ENCODE data around the gene PTPDC1. TPM values are rescaled to one million over a fixed set of nuclear protein-coding genes. Genes with fewer than 3 reads are reported as not detected.

PTPDC1 gene
- 10 to 100 TPM; 13.0 to 27.0 TPM for total RNA-seq
- polyA plus RNA-seq (ENCODE audit: insufficient read length in 2 of 2) = 1 to 10 TPM; 9.3 to 9.5 TPM
- long read RNA-seq, donor 1, partial matches to known transcripts = 0 of 1 reads
- long read RNA-seq, donor 1, other reads (novel, unspliced or antisense) = 0 of 1 reads
- long read RNA-seq, donor 2 = 0 reads
- long read RNA-seq, donor 3 = 0 reads
- long read RNA-seq, donor 4, full-length matches to known transcripts = 3 of 3 reads
- long read RNA-seq, donor 4, partial matches to known transcripts = 0 of 3 reads
- long read RNA-seq, donor 4, other reads (novel, unspliced or antisense) = 0 of 3 reads

- Histone ChIP-seq H3K4me3 (ENCODE audit: low read depth, low read length) (peak within 1 kb of the TSS; percentile 20), H3K27me3 (ENCODE audit: control insufficient read depth, insufficient read depth, low read length) (no peaks in the 10 kb centered on the region), H3K9me3 (ENCODE audit: control insufficient read depth, insufficient read depth, low read length) (no peaks in the 10 kb centered on the region), H3K36me3 (ENCODE audit: control insufficient read depth, insufficient read depth, low read length) (no peaks in the 10 kb centered on the region), H3K4me1 (ENCODE audit: control insufficient read depth, insufficient read depth, low read length) (peaks cover 6% of the 10 kb centered on the region), H3K27ac (ENCODE audit: low read depth, low read length) (peak within 1 kb of the TSS; percentile 75)
- WGBS (ENCODE audit: insufficient coverage) = 14% methylated on average over 14 of the region's 14 CpGs
- peak; percentile 69 to 97 (median 78) for DNase-seq (ENCODE audit: low read depth in 4 of 6, low spot score in 6 of 6)
Observed at GRCh38 chr9:94084314-94084713, at the start of gene PTPDC1. Gene PTPDC1, plus strand, starts transcription at chr9:94084464. Its CDS starts 67 bp downstream, at chr9:94084531.

- Histone ChIP-seq H3K4me3 (ENCODE audit: low read depth, low read length) (no peak overlapping the region), H3K4me1 (ENCODE audit: control insufficient read depth, insufficient read depth, low read length) (peaks cover 6% of the 10 kb centered on the region), H3K27me3 (ENCODE audit: control insufficient read depth, insufficient read depth, low read length) (no peaks in the 10 kb centered on the region), H3K9me3 (ENCODE audit: control insufficient read depth, insufficient read depth, low read length) (no peaks in the 10 kb centered on the region), H3K36me3 (ENCODE audit: control insufficient read depth, insufficient read depth, low read length) (no peaks in the 10 kb centered on the region), H3K27ac (ENCODE audit: low read depth, low read length) (no peak overlapping the region)
- no peak for DNase-seq (ENCODE audit: low read depth in 4 of 6, low spot score in 6 of 6)
Observed at GRCh38 chr9:94034511-94034910, 49.8 kb upstream of the PTPDC1 start.

GRCh38 chr9:94039786-94040185, 44.5 kb upstream of the PTPDC1 start:
- H3K36me3 ChIP-seq (ENCODE audit: control insufficient read depth, insufficient read depth, low read length) = no peaks in the 10 kb centered on the region
- no peak for DNase-seq (ENCODE audit: low read depth in 4 of 6, low spot score in 6 of 6)
- H3K4me1 ChIP-seq (ENCODE audit: control insufficient read depth, insufficient read depth, low read length) = no peaks in the 10 kb centered on the region
- H3K27me3 ChIP-seq (ENCODE audit: control insufficient read depth, insufficient read depth, low read length) = no peaks in the 10 kb centered on the region
- no peak overlapping the region for H3K4me3 ChIP-seq (ENCODE audit: low read depth, low read length)
- no peaks in the 10 kb centered on the region for H3K9me3 ChIP-seq (ENCODE audit: control insufficient read depth, insufficient read depth, low read length)
- H3K27ac ChIP-seq (ENCODE audit: low read depth, low read length) = no peak overlapping the region

- H3K4me1 ChIP-seq (ENCODE audit: control insufficient read depth, insufficient read depth, low read length) = no peaks in the 10 kb centered on the region
- H3K27ac ChIP-seq (ENCODE audit: low read depth, low read length) = no peak overlapping the region
- no peaks in the 10 kb centered on the region for H3K9me3 ChIP-seq (ENCODE audit: control insufficient read depth, insufficient read depth, low read length)
- no peaks in the 10 kb centered on the region for H3K27me3 ChIP-seq (ENCODE audit: control insufficient read depth, insufficient read depth, low read length)
- H3K36me3 ChIP-seq (ENCODE audit: control insufficient read depth, insufficient read depth, low read length) = no peaks in the 10 kb centered on the region
- 92% methylated on average over 1 of the region's 5 CpGs for WGBS (ENCODE audit: insufficient coverage)
- no peak for DNase-seq (ENCODE audit: low read depth in 4 of 6, low spot score in 6 of 6)
- no peak overlapping the region for H3K4me3 ChIP-seq (ENCODE audit: low read depth, low read length)
Observed at GRCh38 chr9:94042516-94043360, 41.5 kb upstream of the PTPDC1 start.

- no peaks in the 10 kb centered on the region for H3K36me3 ChIP-seq (ENCODE audit: control insufficient read depth, insufficient read depth, low read length)
- peaks cover 2% of the 10 kb centered on the region for H3K9me3 ChIP-seq (ENCODE audit: control insufficient read depth, insufficient read depth, low read length)
- no CpG with 5 or more reads among the region's 2 CpGs for WGBS (ENCODE audit: insufficient coverage)
- DNase-seq (ENCODE audit: low read depth in 4 of 6, low spot score in 6 of 6) = peak in 1 of 6 donors; percentile 17
- H3K4me3 ChIP-seq (ENCODE audit: low read depth, low read length) = no peak overlapping the region
- H3K4me1 ChIP-seq (ENCODE audit: control insufficient read depth, insufficient read depth, low read length) = no peaks in the 10 kb centered on the region
- H3K27ac ChIP-seq (ENCODE audit: low read depth, low read length) = no peak overlapping the region
- H3K27me3 ChIP-seq (ENCODE audit: control insufficient read depth, insufficient read depth, low read length) = no peaks in the 10 kb centered on the region
Observed at GRCh38 chr9:94054716-94055115, 29.5 kb upstream of the PTPDC1 start.

GRCh38 chr9:94056442-94056974, 27.8 kb upstream of the PTPDC1 start:
- Histone ChIP-seq H3K9me3 (ENCODE audit: control insufficient read depth, insufficient read depth, low read length) (peaks cover 2% of the 10 kb centered on the region), H3K27me3 (ENCODE audit: control insufficient read depth, insufficient read depth, low read length) (no peaks in the 10 kb centered on the region), H3K36me3 (ENCODE audit: control insufficient read depth, insufficient read depth, low read length) (peaks cover under 1% of the 10 kb centered on the region), H3K27ac (ENCODE audit: low read depth, low read length) (no peak overlapping the region), H3K4me3 (ENCODE audit: low read depth, low read length) (no peak overlapping the region), H3K4me1 (ENCODE audit: control insufficient read depth, insufficient read depth, low read length) (no peaks in the 10 kb centered on the region)
- DNase-seq (ENCODE audit: low read depth in 4 of 6, low spot score in 6 of 6) = peak in 1 of 6 donors; percentile 23
- no CpG with 5 or more reads among the region's 3 CpGs for WGBS (ENCODE audit: insufficient coverage)

GRCh38 chr9:94057918-94058317, 26.3 kb upstream of the PTPDC1 start:
- no peak overlapping the region for H3K27ac ChIP-seq (ENCODE audit: low read depth, low read length)
- no CpG with 5 or more reads among the region's 1 CpG for WGBS (ENCODE audit: insufficient coverage)
- DNase-seq (ENCODE audit: low read depth in 4 of 6, low spot score in 6 of 6) = no peak

GRCh38 chr9:94061864-94062263, 22.4 kb upstream of the PTPDC1 start:
- Histone ChIP-seq H3K9me3 (ENCODE audit: control insufficient read depth, insufficient read depth, low read length) (peaks cover 3% of the 10 kb centered on the region), H3K4me1 (ENCODE audit: control insufficient read depth, insufficient read depth, low read length) (no peaks in the 10 kb centered on the region), H3K27me3 (ENCODE audit: control insufficient read depth, insufficient read depth, low read length) (no peaks in the 10 kb centered on the region), H3K27ac (ENCODE audit: low read depth, low read length) (no peak overlapping the region), H3K4me3 (ENCODE audit: low read depth, low read length) (no peak overlapping the region), H3K36me3 (ENCODE audit: control insufficient read depth, insufficient read depth, low read length) (peaks cover 2% of the 10 kb centered on the region)
- DNase-seq (ENCODE audit: low read depth in 4 of 6, low spot score in 6 of 6) = no peak
- 82% methylated on average over 2 of the region's 3 CpGs for WGBS (ENCODE audit: insufficient coverage)

More at GRCh38 chr9:94057918-94058317, 26.3 kb upstream of the PTPDC1 start:
- no peak overlapping the region for H3K4me3 ChIP-seq (ENCODE audit: low read depth, low read length)
- peaks cover 2% of the 10 kb centered on the region for H3K36me3 ChIP-seq (ENCODE audit: control insufficient read depth, insufficient read depth, low read length)
- H3K9me3 ChIP-seq (ENCODE audit: control insufficient read depth, insufficient read depth, low read length) = peaks cover 5% of the 10 kb centered on the region
- H3K4me1 ChIP-seq (ENCODE audit: control insufficient read depth, insufficient read depth, low read length) = no peaks in the 10 kb centered on the region
- no peaks in the 10 kb centered on the region for H3K27me3 ChIP-seq (ENCODE audit: control insufficient read depth, insufficient read depth, low read length)

- no peaks in the 10 kb centered on the region for H3K27me3 ChIP-seq (ENCODE audit: control insufficient read depth, insufficient read depth, low read length)
- no peak overlapping the region for H3K27ac ChIP-seq (ENCODE audit: low read depth, low read length)
- 0% methylated on average over 1 of the region's 2 CpGs for WGBS (ENCODE audit: insufficient coverage)
Observed at GRCh38 chr9:94065535-94065961, 18.7 kb upstream of the PTPDC1 start.

More at GRCh38 chr9:94065535-94065961, 18.7 kb upstream of the PTPDC1 start:
- peaks cover 2% of the 10 kb centered on the region for H3K36me3 ChIP-seq (ENCODE audit: control insufficient read depth, insufficient read depth, low read length)
- H3K4me1 ChIP-seq (ENCODE audit: control insufficient read depth, insufficient read depth, low read length) = no peaks in the 10 kb centered on the region
- no peak overlapping the region for H3K4me3 ChIP-seq (ENCODE audit: low read depth, low read length)
- peaks cover 3% of the 10 kb centered on the region for H3K9me3 ChIP-seq (ENCODE audit: control insufficient read depth, insufficient read depth, low read length)
- DNase-seq (ENCODE audit: low read depth in 4 of 6, low spot score in 6 of 6) = peak in 3 of 6 donors; percentile 54 to 80 (median 68)
